GM06990 (cell line): Measurements from ENCODE around the gene SCN5A.

ENCODE experiments used
- DNase-seq: peaks from one replicate; pipeline ENCODE4 v3.0.0-alpha.2; 2011; ENCODE audit not compliant: insufficient read length; ENCODE audit errors: extremely low read depth
- H3K27me3 ChIP-seq: replicated peaks from 2 replicates; pipeline ENCODE4 v1.6.0; 2011; ENCODE audit warnings: low read length; ENCODE audit not compliant: control insufficient read depth, insufficient read depth
- H3K36me3 ChIP-seq: 2 replicates; pipeline ENCODE4 v1.5.1; 2011; ENCODE audit warnings: low read length; ENCODE audit not compliant: control insufficient read depth, insufficient read depth
- H3K4me3 ChIP-seq: replicated peaks from 2 replicates; pipeline ENCODE4 v1.5.1; 2011; ENCODE audit warnings: low read depth, mild to moderate bottlenecking, control low read depth, low read length
- CTCF ChIP-seq: IDR thresholded peaks from 2 replicates; pipeline ENCODE4 v1.5.1; 2011; ENCODE audit warnings: low read length, control low read depth, mild to moderate bottlenecking, inconsistent platforms; ENCODE audit not compliant: insufficient read depth, poor library complexity, severe bottlenecking

SCN5A gene

GRCh38 chr3:38549082-38549481 is 100.4 kb downstream of the SCN5A start:
- DNase-seq, result no peak
- Histone ChIP-seq H3K36me3 (no peaks in the 10 kb centered on the region), H3K27me3 (no peaks in the 10 kb centered on the region; the same call in 1 of the 2 replicates), H3K4me3 (no peak overlapping the region)
- no peak for TF ChIP-seq CTCF

DNA sequence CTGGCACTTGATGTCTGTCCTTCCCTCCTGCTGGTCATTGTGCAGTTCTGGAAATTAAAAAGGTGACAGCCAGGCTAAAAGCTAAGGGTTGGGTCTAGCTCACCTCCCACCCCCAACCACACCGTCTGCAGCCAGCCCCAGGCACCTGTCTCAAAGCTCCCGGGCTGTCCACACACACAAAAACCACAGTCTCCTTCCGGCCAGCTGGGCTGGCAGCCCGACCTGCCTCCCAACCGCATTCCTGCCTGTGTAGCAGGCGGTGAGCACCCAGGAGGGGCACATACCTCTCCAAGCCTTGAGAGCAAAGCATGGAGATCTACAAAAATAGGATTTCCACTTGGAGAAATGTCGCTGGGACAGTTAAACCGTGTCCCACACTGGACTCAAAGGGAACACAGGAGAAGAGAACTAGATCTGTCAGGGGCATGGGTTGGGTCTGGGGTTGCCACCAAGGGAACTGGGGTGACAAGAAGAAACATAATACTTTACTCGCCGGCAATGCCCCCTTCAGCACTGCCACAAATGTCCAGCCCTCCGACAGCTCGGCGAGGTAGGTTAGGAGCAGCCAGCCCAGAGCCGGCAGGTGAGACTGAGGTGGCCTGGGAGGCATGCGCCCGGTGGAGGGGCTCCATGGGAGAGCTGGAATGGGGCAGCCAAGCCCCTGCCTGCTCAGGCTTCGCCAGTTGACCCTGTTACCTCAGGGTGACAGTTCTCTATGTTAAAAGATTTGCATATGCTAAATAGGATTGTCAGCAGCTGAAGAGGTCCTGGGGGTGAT is 101.1 kb downstream of the SCN5A start:
- Histone ChIP-seq H3K27me3 (no peaks in the 10 kb centered on the region; the same call in 1 of the 2 replicates), H3K4me3 (no peak overlapping the region), H3K36me3 (no peaks in the 10 kb centered on the region)
- DNase-seq, result no peak
- no peak for TF ChIP-seq CTCF

DNA sequence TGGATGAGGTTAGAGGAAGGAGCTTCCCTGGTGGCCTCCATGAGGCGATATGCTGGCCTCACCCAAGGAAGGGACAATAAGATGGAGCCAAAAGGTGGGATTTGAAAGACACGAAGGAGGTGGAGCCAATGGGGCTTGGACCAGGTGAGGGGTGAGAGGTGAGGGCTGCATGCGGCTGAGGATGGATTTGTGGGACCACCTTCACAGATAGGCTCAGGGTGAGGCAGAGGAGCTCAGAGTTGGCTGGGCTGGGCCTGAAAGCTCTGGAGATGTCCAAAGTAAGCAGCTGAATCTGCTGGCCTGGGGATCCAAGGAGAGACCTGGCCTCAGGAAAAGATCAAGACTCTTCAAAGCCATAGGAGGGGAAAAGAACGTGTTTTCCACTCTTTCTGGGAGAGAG is 103.5 kb downstream of the SCN5A start:
- TF ChIP-seq CTCF, result no peak
- no peaks in the 10 kb centered on the region for H3K27me3 ChIP-seq
- DNase-seq, result no peak
- H3K36me3 ChIP-seq, result no peaks in the 10 kb centered on the region
- no peak overlapping the region for H3K4me3 ChIP-seq

DNA sequence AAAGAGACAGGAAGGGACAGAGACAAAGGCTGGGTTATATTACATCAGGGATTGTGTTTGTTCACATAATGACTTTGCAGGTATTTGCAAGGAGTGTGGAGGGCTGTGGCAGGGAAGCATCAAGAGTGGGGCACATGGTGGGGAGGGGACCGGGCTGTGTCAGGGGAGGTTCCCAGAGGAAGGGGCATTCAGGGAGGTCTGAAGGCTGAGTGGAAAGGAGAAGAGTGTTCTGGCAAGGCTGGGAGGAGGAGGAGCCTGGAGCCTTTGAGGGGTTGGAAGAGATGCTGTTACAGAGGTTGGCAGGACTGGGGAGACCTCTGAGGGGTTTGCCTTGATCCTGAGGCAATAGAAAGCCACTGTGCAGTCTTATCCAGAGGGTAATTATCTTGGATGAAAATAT is 103.9 kb downstream of the SCN5A start:
- no peaks in the 10 kb centered on the region for H3K36me3 ChIP-seq
- no peak for DNase-seq
- no peak for TF ChIP-seq CTCF
- H3K27me3 ChIP-seq, result no peaks in the 10 kb centered on the region
- no peak overlapping the region for H3K4me3 ChIP-seq

- no peak for TF ChIP-seq CTCF
- Histone ChIP-seq H3K4me3 (no peak overlapping the region), H3K36me3 (no peaks in the 10 kb centered on the region), H3K27me3 (no peaks in the 10 kb centered on the region)
- DNase-seq, result no peak
Measured at GRCh38 chr3:38544926-38545325, 104.6 kb downstream of the SCN5A start.
